ENCODE measurements around the gene FARP2.
"Not testable (repeated sequence)": the region's sequence is repeated elsewhere in the genome, so short reads cannot be mapped to it uniquely, and the experiment has no call there.

FARP2 gene

GRCh38 chr2:241506317-241506716, 150.2 kb downstream of the FARP2 start:
- DNase-seq = not testable (repeated sequence)

GRCh38 chr2:241506793-241507429, 150.8 kb downstream of the FARP2 start:
- peak; percentile 11 for DNase-seq

GRCh38 chr2:241507430-241508239, 151.6 kb downstream of the FARP2 start:
- peak; percentile 76 for DNase-seq

GRCh38 chr2:241508240-241509154, 152.4 kb downstream of the FARP2 start, which contains the start of gene STK25:
STK25 (minus strand) TSS chr2:241508584; CDS start chr2:241508035, 549 bp downstream.
- peak; percentile 96 for DNase-seq

- no peak for DNase-seq
Measured at GRCh38 chr2:241509155-241509784, 153.2 kb downstream of the FARP2 start.

GRCh38 chr2:241511091-241511741, 155.1 kb downstream of the FARP2 start:
- no peak for DNase-seq

- no peak for DNase-seq
Measured at GRCh38 chr2:241514553-241514952, 158.5 kb downstream of the FARP2 start.

GRCh38 chr2:241514986-241515737, 159.1 kb downstream of the FARP2 start:
- DNase-seq = no peak

- no peak for DNase-seq
Measured at GRCh38 chr2:241516520-241516965, 160.5 kb downstream of the FARP2 start.

GRCh38 chr2:241517297-241517696, 161.2 kb downstream of the FARP2 start:
- DNase-seq = no peak

GRCh38 chr2:241519669-241520068, 163.6 kb downstream of the FARP2 start:
- no peak for DNase-seq

- no peak for DNase-seq
Measured at GRCh38 chr2:241522477-241522876, 166.4 kb downstream of the FARP2 start.

- not testable (repeated sequence) for DNase-seq
Measured at GRCh38 chr2:241525818-241526780, 170.0 kb downstream of the FARP2 start.

- no peak for DNase-seq
Measured at GRCh38 chr2:241530571-241530970, 174.5 kb downstream of the FARP2 start.

GRCh38 chr2:241531161-241531722, 175.2 kb downstream of the FARP2 start:
- no peak for DNase-seq

GRCh38 chr2:241532168-241532567, 176.1 kb downstream of the FARP2 start:
- DNase-seq = no peak

- DNase-seq = no peak
Measured at GRCh38 chr2:241532733-241533601, 176.9 kb downstream of the FARP2 start.

GRCh38 chr2:241534293-241534692, 178.2 kb downstream of the FARP2 start:
- no peak for DNase-seq
